GM12878 (cell line): ENCODE results near the gene ADK.

Experiments used
- ATF7 ChIP-seq: fragments of 450-650 bp; IDR thresholded peaks from 2 replicates; pipeline ENCODE4 v1.6.1; 2016; ENCODE audit warnings: low read depth, mild to moderate bottlenecking
- CHD4 ChIP-seq: fragments of 200-600 bp; sonication (generic); IDR thresholded peaks from 2 replicates; pipeline ENCODE4 v1.6.1; 2016; ENCODE audit warnings: mild to moderate bottlenecking
- CTCF ChIP-seq, 3 experiments: IDR thresholded peaks in 2 of 3; conservative IDR thresholded peaks in 1 of 3; 2 replicates each; pipeline ENCODE4 v1.5.1; 2011; ENCODE audit warnings: low read depth in 3 of 3, low read length in 3 of 3, mild to moderate bottlenecking in 3 of 3, control low read depth in 2 of 3, moderate library complexity in 2 of 3, inconsistent platforms in 1 of 3, mixed read lengths in 1 of 3; ENCODE audit not compliant: control insufficient read depth in 2 of 3, insufficient read depth in 1 of 3; ENCODE audit errors: extremely low read depth in 1 of 3
- E2F4 ChIP-seq: IDR thresholded peaks from 2 replicates; pipeline ENCODE4 v1.6.1; 2012; ENCODE audit warnings: low read depth, low read length, improper control_type of control experiment
- EP300 ChIP-seq, 2 experiments: fragments of 150-350 bp in 1 of 2; IDR thresholded peaks; 2 replicates each; pipeline ENCODE4 v1.6.1; 2011 to 2012; ENCODE audit warnings: low read depth in 2 of 2, low read length in 2 of 2, borderline replicate concordance in 1 of 2, improper control_type of control experiment in 1 of 2, inconsistent platforms in 1 of 2; ENCODE audit not compliant: control insufficient read depth in 1 of 2
- EZH2 ChIP-seq: IDR thresholded peaks from 2 replicates; pipeline ENCODE4 v1.6.1; 2012; ENCODE audit warnings: low read depth, mild to moderate bottlenecking, control low read depth, inconsistent platforms, low read length, borderline replicate concordance; ENCODE audit not compliant: control insufficient read depth
- NR2C2 ChIP-seq: IDR thresholded peaks from 2 replicates; pipeline ENCODE4 v1.6.1; 2011; ENCODE audit warnings: borderline replicate concordance, low read depth; ENCODE audit not compliant: control insufficient read depth, insufficient read length
- RAD21 ChIP-seq: IDR thresholded peaks from 2 replicates; pipeline ENCODE4 v1.6.1; 2011; ENCODE audit warnings: mild to moderate bottlenecking, low read depth, low read length, moderate library complexity; ENCODE audit not compliant: insufficient read depth
- RFX5 ChIP-seq: IDR thresholded peaks from 2 replicates; pipeline ENCODE4 v1.6.1; 2011; ENCODE audit warnings: low read depth, low read length, improper control_type of control experiment

GRCh38 chr10:74433993-74434392, 283.0 kb downstream of the ADK start:
- no peak for TF ChIP-seq CTCF (IDR thresholded peaks at IDR 0.05 in 2 of 3, conservative IDR thresholded peaks at IDR 0.05 in 1 of 3; ENCODE audit: control insufficient read depth in 2 of 3, extremely low read depth in 1 of 3, insufficient read depth in 1 of 3, low read depth in 3 of 3, low read length in 3 of 3)
- TF ChIP-seq RFX5 = no peak
- TF ChIP-seq NR2C2 = no peak
- no peak for TF ChIP-seq EP300 (IDR thresholded peaks at IDR 0.05; ENCODE audit: borderline replicate concordance in 1 of 2, control insufficient read depth in 1 of 2, low read depth in 2 of 2, low read length in 2 of 2)
- TF ChIP-seq RAD21 = no peak
- TF ChIP-seq CHD4 = no peak
- no peak for TF ChIP-seq E2F4
- no peak for TF ChIP-seq EZH2
- TF ChIP-seq ATF7 = no peak
